ENCODE data around the gene AGTPBP1. TPM values are rescaled to one million over a fixed set of nuclear protein-coding genes. Genes with fewer than 3 reads are reported as not detected.

The AGTPBP1 gene
- total and polyA plus RNA-seq, 8 donors = 24.0 to 44.0 (median 26.6) TPM

GRCh38 chr9:85516455-85516854, 225.3 kb downstream of the AGTPBP1 start:
- DNase-seq (no peak), ATAC-seq (no peak)
- Histone ChIP-seq H3K9me3 (no peaks in the 10 kb centered on the region), H3K4me1 (no peaks in the 10 kb centered on the region), H3K27me3 (peaks cover 0 to 6% of the 10 kb centered on the region in 2 donors), H3K36me3 (no peaks in the 10 kb centered on the region), H3K27ac (no peak overlapping the region), H3K4me3 (no peak overlapping the region)
- intact Hi-C loops (cut with DNase I) = no loop called here
- TF ChIP-seq, protein P1, sequence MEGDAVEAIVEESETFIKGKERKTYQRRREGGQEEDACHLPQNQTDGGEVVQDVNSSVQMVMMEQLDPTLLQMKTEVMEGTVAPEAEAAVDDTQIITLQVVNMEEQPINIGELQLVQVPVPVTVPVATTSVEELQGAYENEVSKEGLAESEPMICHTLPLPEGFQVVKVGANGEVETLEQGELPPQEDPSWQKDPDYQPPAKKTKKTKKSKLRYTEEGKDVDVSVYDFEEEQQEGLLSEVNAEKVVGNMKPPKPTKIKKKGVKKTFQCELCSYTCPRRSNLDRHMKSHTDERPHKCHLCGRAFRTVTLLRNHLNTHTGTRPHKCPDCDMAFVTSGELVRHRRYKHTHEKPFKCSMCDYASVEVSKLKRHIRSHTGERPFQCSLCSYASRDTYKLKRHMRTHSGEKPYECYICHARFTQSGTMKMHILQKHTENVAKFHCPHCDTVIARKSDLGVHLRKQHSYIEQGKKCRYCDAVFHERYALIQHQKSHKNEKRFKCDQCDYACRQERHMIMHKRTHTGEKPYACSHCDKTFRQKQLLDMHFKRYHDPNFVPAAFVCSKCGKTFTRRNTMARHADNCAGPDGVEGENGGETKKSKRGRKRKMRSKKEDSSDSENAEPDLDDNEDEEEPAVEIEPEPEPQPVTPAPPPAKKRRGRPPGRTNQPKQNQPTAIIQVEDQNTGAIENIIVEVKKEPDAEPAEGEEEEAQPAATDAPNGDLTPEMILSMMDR (IDR thresholded peaks at IDR 0.05) = no peak

DNA sequence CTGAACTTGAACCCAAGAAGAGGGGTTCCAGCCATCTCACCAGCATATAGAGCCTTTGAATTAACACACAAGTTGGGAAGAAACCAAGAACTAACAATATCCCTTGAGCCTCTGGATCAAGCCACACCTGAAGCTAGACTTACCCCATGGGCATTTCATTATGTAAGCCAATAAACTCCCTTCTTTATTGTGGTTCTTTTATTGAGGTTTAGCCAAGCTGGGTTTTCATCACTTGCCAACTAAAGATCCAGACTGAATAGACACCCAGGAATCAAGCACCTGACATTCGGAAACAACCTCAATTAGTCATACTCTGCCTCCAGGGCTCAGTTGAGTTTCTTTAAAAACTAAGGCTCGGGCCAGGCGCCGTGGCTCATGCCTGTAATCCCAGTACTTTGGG, 226.7 kb downstream of the AGTPBP1 start:
- Histone ChIP-seq H3K4me3 (no peak overlapping the region), H3K36me3 (no peaks in the 10 kb centered on the region), H3K4me1 (no peaks in the 10 kb centered on the region), H3K9me3 (no peaks in the 10 kb centered on the region), H3K27me3 (no peaks in the 10 kb centered on the region), H3K27ac (no peak overlapping the region)
- ATAC-seq (no peak), DNase-seq (no peak)
- TF ChIP-seq, protein P1 (IDR thresholded peaks at IDR 0.05) = no peak
- intact Hi-C loops (cut with DNase I) = no loop called here

GRCh38 chr9:85514256-85514655, 227.5 kb downstream of the AGTPBP1 start:
- intact Hi-C loops (cut with DNase I) = no loop called here
- no peaks in the 10 kb centered on the region for H3K4me1 ChIP-seq

DNA sequence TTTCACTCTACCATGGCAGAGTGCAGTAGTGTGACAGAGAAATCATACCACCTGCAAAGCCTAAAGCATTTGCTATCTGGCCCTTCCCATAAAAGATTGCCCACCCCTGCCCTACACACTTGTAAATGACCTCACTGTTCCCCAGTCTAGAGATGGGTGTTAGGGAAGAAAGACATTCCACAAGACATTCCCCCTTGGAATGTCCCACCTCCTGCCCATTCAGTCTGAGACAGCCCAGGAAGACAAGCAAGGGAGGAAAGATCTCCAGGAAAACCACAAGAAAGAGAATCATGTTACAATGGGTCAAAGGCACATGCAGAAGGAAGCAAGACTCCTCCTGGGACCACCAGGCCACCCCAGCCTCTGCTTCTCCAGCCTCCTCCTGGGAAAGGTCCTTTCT, 230.0 kb downstream of the AGTPBP1 start:
- TF ChIP-seq, protein P1 (IDR thresholded peaks at IDR 0.05) = no peak
- DNase-seq (no peak), ATAC-seq (no peak)
- Histone ChIP-seq H3K27me3 (no peaks in the 10 kb centered on the region), H3K4me3 (no peak overlapping the region), H3K36me3 (no peaks in the 10 kb centered on the region), H3K4me1 (no peaks in the 10 kb centered on the region), H3K9me3 (no peaks in the 10 kb centered on the region), H3K27ac (no peak overlapping the region)
- intact Hi-C loops (cut with DNase I) = no loop called here

More at GRCh38 chr9:85514256-85514655, 227.5 kb downstream of the AGTPBP1 start:
- ATAC-seq (no peak), DNase-seq (no peak)
- no peaks in the 10 kb centered on the region for H3K27me3 ChIP-seq
- no peak overlapping the region for H3K27ac ChIP-seq
- no peaks in the 10 kb centered on the region for H3K9me3 ChIP-seq
- H3K36me3 ChIP-seq = no peaks in the 10 kb centered on the region
- no peak overlapping the region for H3K4me3 ChIP-seq
- TF ChIP-seq, protein P1 (IDR thresholded peaks at IDR 0.05) = no peak

GRCh38 chr9:85510830-85511504, 230.8 kb downstream of the AGTPBP1 start:
- intact Hi-C loops (cut with DNase I) = no loop called here
- no peak for ATAC-seq
- no peaks in the 10 kb centered on the region for H3K4me1 ChIP-seq
- H3K4me3 ChIP-seq = no peak overlapping the region
- no peak overlapping the region for H3K27ac ChIP-seq
- no peaks in the 10 kb centered on the region for H3K9me3 ChIP-seq
- H3K36me3 ChIP-seq = no peaks in the 10 kb centered on the region
- TF ChIP-seq, protein P1 (IDR thresholded peaks at IDR 0.05) = no peak
- H3K27me3 ChIP-seq = no peaks in the 10 kb centered on the region
- no peak for DNase-seq
